Activated naive CD8-positive, alpha-beta T cell treated with anti-CD3 and anti-CD28 coated beads, Interleukin-2, amount 50 U/mL, for 24 hours (primary cell): Measurements from ENCODE around the gene KRTAP17-1.

ENCODE experiments used
- ATAC-seq: fragments of 150-1000 bp; cut with Tn5 transposase; one replicate; pipeline ENCODE4 v1.10.0; 2021
- DNase-seq: peaks from one replicate; pipeline ENCODE4 v3.0.0; 2021
- H3K27ac Mint-ChIP-seq: one replicate; pipeline ENCODE4 v1.8.0; 2021; ENCODE audit warnings: mild to moderate bottlenecking, mixed read lengths
- H3K27me3 Mint-ChIP-seq: one replicate; pipeline ENCODE4 v1.8.0; 2021; ENCODE audit warnings: mixed read lengths
- H3K36me3 Mint-ChIP-seq: one replicate; pipeline ENCODE4 v1.8.0; 2021; ENCODE audit warnings: low read depth, mixed read lengths
- H3K4me1 Mint-ChIP-seq: one replicate; pipeline ENCODE4 v1.8.0; 2021; ENCODE audit warnings: mixed read lengths
- H3K4me3 Mint-ChIP-seq: one replicate; pipeline ENCODE4 v1.8.0; 2021; ENCODE audit warnings: mild to moderate bottlenecking, moderate library complexity, mixed read lengths
- H3K9me3 Mint-ChIP-seq: one replicate; pipeline ENCODE4 v1.8.0; 2021; ENCODE audit warnings: mixed read lengths

Gene KRTAP17-1

GRCh38 chr17:41339571-41340172 lies 24.2 kb upstream of the KRTAP17-1 start:
- Mint-ChIP-seq H3K36me3 (peaks cover 5% of the 10 kb centered on the region), H3K4me3 (no peak overlapping the region), H3K4me1 (peaks cover 58% of the 10 kb centered on the region), H3K9me3 (peaks cover 6% of the 10 kb centered on the region), H3K27ac (no peak overlapping the region), H3K27me3 (peaks cover 2% of the 10 kb centered on the region)
- DNase-seq, result no peak
- ATAC-seq, result no peak

- peaks cover 2% of the 10 kb centered on the region for H3K27me3 Mint-ChIP-seq
- peaks cover 6% of the 10 kb centered on the region for H3K9me3 Mint-ChIP-seq
- no peak for DNase-seq
- H3K4me1 Mint-ChIP-seq, result peaks cover 65% of the 10 kb centered on the region
- ATAC-seq, result peak; percentile 55
- H3K36me3 Mint-ChIP-seq, result peaks cover 5% of the 10 kb centered on the region
- H3K27ac Mint-ChIP-seq, result no peak overlapping the region
- H3K4me3 Mint-ChIP-seq, result no peak overlapping the region
Observed at GRCh38 chr17:41338961-41339485, 23.5 kb upstream of the KRTAP17-1 start.

- no peak for DNase-seq
- Mint-ChIP-seq H3K4me1 (peaks cover 50% of the 10 kb centered on the region), H3K9me3 (no peaks in the 10 kb centered on the region), H3K27ac (no peak overlapping the region), H3K4me3 (no peak overlapping the region), H3K27me3 (peaks cover 2% of the 10 kb centered on the region), H3K36me3 (no peaks in the 10 kb centered on the region)
- no peak for ATAC-seq
Observed at GRCh38 chr17:41335747-41336146, 20.2 kb upstream of the KRTAP17-1 start.

GRCh38 chr17:41334385-41335305 lies 19.1 kb upstream of the KRTAP17-1 start:
- Mint-ChIP-seq H3K27ac (no peak overlapping the region), H3K36me3 (no peaks in the 10 kb centered on the region), H3K9me3 (no peaks in the 10 kb centered on the region), H3K4me3 (no peak overlapping the region), H3K27me3 (no peaks in the 10 kb centered on the region), H3K4me1 (peaks cover 39% of the 10 kb centered on the region)
- ATAC-seq (no peak), DNase-seq (peak; percentile 12)

- ATAC-seq (no peak), DNase-seq (no peak)
- Mint-ChIP-seq H3K27me3 (no peaks in the 10 kb centered on the region), H3K4me1 (peaks cover 31% of the 10 kb centered on the region), H3K9me3 (no peaks in the 10 kb centered on the region), H3K36me3 (no peaks in the 10 kb centered on the region), H3K27ac (no peak overlapping the region), H3K4me3 (no peak overlapping the region)
Observed at GRCh38 chr17:41333836-41334235, 18.3 kb upstream of the KRTAP17-1 start.

- Mint-ChIP-seq H3K27me3 (no peaks in the 10 kb centered on the region), H3K9me3 (no peaks in the 10 kb centered on the region), H3K4me1 (peaks cover 29% of the 10 kb centered on the region), H3K4me3 (no peak overlapping the region), H3K27ac (no peak overlapping the region), H3K36me3 (no peaks in the 10 kb centered on the region)
- no peak for DNase-seq
- ATAC-seq, result no peak
Observed at GRCh38 chr17:41333098-41333497, 17.6 kb upstream of the KRTAP17-1 start.

GRCh38 chr17:41332239-41332638 lies 16.7 kb upstream of the KRTAP17-1 start:
- Mint-ChIP-seq H3K36me3 (no peaks in the 10 kb centered on the region), H3K4me1 (peaks cover 29% of the 10 kb centered on the region), H3K9me3 (no peaks in the 10 kb centered on the region), H3K27me3 (no peaks in the 10 kb centered on the region), H3K27ac (no peak overlapping the region), H3K4me3 (no peak overlapping the region)
- ATAC-seq, result no peak
- no peak for DNase-seq

GRCh38 chr17:41331606-41332005 lies 16.1 kb upstream of the KRTAP17-1 start:
- Mint-ChIP-seq H3K27me3 (no peaks in the 10 kb centered on the region), H3K27ac (no peak overlapping the region), H3K9me3 (no peaks in the 10 kb centered on the region), H3K36me3 (no peaks in the 10 kb centered on the region), H3K4me1 (peaks cover 35% of the 10 kb centered on the region), H3K4me3 (no peak overlapping the region)
- DNase-seq (no peak), ATAC-seq (no peak)

- Mint-ChIP-seq H3K4me1 (peaks cover 24% of the 10 kb centered on the region), H3K27ac (no peak overlapping the region), H3K27me3 (no peaks in the 10 kb centered on the region), H3K36me3 (no peaks in the 10 kb centered on the region), H3K4me3 (no peak overlapping the region), H3K9me3 (no peaks in the 10 kb centered on the region)
- no peak for ATAC-seq
- peak; percentile 31 for DNase-seq
Observed at GRCh38 chr17:41329279-41329948, 13.9 kb upstream of the KRTAP17-1 start.

- Mint-ChIP-seq H3K27ac (no peak overlapping the region), H3K9me3 (no peaks in the 10 kb centered on the region), H3K36me3 (no peaks in the 10 kb centered on the region), H3K4me1 (peaks cover 24% of the 10 kb centered on the region), H3K27me3 (no peaks in the 10 kb centered on the region), H3K4me3 (no peak overlapping the region)
- ATAC-seq (no peak), DNase-seq (no peak)
Observed at GRCh38 chr17:41328207-41328606, 12.7 kb upstream of the KRTAP17-1 start.

- no peaks in the 10 kb centered on the region for H3K27me3 Mint-ChIP-seq
- H3K27ac Mint-ChIP-seq, result no peak overlapping the region
- no peaks in the 10 kb centered on the region for H3K9me3 Mint-ChIP-seq
- H3K36me3 Mint-ChIP-seq, result no peaks in the 10 kb centered on the region
- DNase-seq (no peak), ATAC-seq (no peak)
- peaks cover 27% of the 10 kb centered on the region for H3K4me1 Mint-ChIP-seq
- H3K4me3 Mint-ChIP-seq, result no peak overlapping the region
Observed at GRCh38 chr17:41327411-41328120, 12.1 kb upstream of the KRTAP17-1 start.

- Mint-ChIP-seq H3K27me3 (no peaks in the 10 kb centered on the region), H3K36me3 (no peaks in the 10 kb centered on the region), H3K4me1 (peaks cover 34% of the 10 kb centered on the region), H3K27ac (no peak overlapping the region), H3K9me3 (no peaks in the 10 kb centered on the region), H3K4me3 (no peak overlapping the region)
- ATAC-seq, result no peak
- DNase-seq, result no peak
Observed at GRCh38 chr17:41326173-41327145, 10.9 kb upstream of the KRTAP17-1 start.

GRCh38 chr17:41325611-41326010 lies 10.1 kb upstream of the KRTAP17-1 start:
- ATAC-seq (no peak), DNase-seq (no peak)
- Mint-ChIP-seq H3K27ac (no peak overlapping the region), H3K9me3 (no peaks in the 10 kb centered on the region), H3K4me1 (peaks cover 34% of the 10 kb centered on the region), H3K4me3 (no peak overlapping the region), H3K36me3 (no peaks in the 10 kb centered on the region), H3K27me3 (no peaks in the 10 kb centered on the region)
